Activated naive CD4-positive, alpha-beta T cell treated with Interleukin-2 at 50 U/mL for 16 hours (primary cell): ENCODE data around the gene STXBP3.

ENCODE experiments used
- DNase-seq: peaks from one replicate; pipeline ENCODE4 v3.0.0-alpha.2; 2020

The STXBP3 gene

DNA sequence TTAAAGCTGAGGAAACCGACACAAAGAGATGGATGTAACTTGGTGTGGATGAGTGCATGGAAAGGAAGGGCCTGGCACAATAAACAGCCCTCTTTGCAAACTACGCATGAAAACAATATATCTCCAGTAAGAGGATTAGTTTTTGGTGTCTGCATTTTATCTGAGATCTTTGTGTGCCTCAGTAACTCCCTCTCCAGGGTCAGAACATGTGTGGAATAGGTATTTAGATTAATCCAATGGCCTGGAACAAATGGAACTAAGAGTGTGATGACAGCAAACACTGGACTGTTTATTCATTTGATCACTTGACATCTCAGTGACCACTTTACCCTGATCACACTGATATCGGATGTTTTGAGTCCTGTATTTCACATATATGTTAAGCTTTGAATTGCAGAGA is 65.1 kb downstream of the STXBP3 start:
- no peak for DNase-seq

DNA sequence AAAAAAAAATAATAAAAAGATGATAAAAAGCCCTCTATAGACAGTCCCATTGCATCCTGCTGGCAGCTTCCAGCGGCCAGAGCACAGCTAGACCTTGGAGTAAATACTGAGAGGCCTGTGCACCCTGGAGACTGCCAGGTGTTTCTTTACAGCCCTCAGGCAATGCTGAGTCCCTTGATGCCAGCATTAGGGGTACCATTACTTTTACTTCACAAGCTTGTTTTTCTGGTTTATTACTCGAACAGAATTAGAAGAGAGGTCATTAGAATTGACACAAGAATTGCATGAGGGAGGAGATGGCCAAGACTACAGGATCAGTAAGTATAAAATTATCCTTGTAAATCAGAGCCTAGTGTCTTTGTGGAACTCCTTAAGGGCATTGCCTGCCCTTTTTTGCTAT is 66.9 kb downstream of the STXBP3 start:
- DNase-seq: no peak

DNA sequence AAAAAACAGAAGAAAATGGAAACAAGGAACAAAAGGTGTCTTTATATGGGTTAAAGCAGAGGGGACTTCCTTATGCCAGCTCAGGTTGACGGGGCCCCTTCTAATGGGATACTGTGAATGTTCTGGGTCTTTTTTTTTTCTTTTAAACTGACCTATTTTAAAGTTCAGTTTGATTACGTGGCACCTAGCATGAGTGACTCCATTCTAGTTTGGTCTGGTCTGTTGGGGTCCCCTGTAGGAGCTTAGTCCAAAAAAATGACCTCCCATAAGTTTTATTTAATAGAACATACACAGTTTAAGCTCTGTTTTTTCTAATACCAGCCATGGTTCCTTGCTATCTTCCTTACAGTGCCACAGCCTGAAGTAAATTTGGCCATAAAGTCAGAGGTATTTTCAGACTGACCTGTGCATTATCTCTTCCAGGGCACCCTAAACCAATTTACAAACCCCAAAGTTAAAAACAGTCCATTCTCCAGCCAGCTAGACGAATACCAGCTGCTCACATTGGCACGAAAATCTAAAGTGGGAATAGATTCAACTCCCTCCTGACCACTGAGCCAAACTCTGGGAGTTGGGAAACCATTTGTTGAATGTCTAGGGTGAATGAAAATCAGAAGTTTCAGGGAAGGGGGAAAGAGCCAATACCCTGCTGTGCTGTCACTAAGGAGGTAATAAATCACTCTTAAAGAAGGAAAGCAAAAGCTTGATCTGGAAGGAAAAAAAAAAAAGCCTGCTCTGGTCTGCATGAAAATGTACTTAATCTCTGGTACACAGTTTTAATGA is 68.1 kb downstream of the STXBP3 start:
- no peak for DNase-seq

DNA sequence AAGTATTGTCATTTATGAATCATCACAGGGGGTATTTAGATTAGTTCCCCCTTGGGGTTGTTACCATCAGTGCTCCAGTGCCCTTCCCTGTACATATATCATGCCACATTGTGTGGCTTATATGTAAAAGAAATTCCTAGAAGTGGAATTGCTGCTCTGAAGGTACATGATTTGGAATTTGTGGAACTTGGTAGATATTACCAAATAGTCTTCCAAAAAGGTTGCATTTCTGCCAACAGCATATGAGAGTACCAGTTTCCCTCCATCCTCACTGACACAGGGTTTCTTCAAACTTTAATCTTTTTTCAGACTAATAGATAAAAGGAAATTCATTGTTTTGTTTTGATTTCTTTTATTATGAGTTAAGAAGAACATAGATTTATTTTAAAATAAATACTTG is 69.1 kb downstream of the STXBP3 start:
- no peak for DNase-seq

DNA sequence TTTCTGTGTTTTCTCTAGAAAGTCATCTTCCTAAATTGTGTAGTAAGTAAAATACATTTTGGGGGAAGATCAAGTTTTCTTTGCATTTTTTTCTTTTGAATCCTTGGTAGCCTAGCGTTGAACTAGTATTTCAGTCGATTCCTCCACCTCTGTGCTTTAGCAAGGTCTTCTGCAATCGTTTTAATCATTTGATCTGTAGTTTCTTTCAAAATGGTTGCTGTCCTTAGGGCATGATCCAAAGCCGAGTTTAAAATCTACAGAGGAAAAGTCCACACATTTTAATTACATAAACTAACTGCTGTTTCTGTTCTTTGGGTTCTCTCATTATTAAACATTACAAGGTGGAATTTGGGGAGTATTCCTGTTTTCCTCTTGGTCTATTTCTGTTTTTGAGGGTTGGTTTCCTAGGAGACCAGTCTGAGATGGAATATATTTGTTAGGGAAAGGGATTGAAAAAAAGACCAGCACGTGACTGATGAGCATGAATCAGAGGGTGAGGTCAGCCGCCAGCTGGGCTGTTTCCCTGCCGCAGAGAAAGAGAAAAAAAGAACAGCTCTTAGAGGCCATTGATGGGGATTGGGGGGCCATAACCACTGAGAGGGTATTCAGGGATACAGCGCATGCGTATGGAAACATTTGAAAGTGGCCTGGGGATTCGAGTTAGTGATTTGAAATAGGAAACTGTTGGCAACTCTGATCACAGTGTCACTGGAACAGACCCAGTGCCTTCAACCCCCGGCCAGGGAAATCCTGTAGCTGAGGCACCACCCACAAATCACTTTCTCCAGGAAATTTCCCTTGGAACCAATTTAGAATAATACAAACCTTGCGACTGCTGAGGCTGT is 69.8 kb downstream of the STXBP3 start:
- no peak for DNase-seq

DNA sequence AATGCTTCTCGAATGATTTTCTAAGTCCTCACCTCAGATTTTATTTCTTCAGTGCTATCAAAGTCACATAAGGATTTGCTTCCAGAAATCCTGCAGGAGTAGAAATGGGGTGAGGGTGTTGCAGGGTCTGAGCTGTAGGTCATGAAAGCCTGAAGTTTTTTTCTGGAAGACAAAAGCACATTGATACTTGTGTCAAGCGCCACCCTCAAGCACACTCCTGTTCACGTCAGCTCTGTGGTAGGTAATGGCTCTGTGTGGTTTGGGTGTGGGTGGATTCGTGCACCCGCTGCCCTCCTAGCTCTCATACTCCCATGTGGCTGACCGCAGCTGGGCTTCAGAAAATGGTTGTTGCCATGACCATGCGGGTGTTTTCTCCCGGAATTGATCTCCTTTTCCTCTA is 70.5 kb downstream of the STXBP3 start:
- no peak for DNase-seq

DNA sequence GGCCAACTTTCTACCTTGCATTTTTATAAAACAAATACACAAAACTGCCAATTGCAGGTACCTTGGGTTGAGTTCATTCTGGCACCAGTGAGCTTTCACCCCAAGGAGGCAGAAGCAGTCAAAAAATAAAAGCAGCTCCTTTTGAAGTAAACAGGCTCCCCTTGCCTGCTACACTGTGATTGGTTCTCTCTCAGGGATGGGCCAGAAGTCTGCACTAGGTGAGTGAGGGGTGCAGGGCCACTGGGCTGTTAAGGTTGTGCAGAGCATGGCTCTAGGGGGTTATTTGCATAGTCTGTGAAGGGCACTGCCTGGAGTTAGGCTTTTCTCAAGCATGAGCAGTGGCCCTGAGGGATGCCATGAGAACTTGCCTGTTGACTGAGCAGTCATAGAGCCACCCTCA is 71.3 kb downstream of the STXBP3 start:
- DNase-seq: no peak

DNA sequence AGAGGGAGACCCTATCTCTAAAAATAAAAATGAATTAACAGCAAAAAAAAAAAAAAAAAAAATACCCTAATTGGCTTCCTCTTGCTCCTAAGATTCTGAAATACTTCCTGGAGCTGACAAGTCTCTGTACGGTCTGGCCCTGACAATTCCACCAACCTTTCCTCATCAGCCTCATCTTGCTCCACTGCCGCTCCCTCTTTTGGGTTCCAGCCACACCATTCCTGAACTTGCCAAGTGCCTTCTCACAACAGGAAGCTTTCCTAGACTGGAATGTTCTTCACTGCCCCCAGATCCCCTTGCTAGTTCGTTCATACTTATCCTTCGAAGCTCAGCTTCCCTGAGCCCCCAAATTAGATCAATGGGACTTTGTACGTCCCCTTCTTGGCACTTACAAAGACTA is 73.4 kb downstream of the STXBP3 start:
- no peak for DNase-seq

DNA sequence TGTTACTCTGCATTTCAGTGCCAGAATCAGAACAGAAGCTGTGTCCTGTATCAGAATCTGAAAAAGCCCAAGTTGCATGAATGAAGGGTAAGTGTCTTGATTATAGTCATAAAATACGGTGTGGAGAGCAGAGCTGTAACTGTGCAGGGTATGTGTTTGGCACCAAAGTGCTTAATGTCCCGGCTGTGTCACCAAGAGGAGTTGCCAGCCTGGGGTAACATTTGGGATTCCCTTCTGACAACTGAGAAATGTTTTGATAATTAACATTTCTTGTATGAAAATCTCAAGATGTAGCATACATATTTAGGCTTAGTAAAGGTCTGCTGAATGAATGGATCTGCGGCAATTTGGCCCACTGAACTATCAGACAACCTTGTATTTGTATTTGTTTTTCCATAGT is 77.2 kb downstream of the STXBP3 start:
- DNase-seq: no peak

DNA sequence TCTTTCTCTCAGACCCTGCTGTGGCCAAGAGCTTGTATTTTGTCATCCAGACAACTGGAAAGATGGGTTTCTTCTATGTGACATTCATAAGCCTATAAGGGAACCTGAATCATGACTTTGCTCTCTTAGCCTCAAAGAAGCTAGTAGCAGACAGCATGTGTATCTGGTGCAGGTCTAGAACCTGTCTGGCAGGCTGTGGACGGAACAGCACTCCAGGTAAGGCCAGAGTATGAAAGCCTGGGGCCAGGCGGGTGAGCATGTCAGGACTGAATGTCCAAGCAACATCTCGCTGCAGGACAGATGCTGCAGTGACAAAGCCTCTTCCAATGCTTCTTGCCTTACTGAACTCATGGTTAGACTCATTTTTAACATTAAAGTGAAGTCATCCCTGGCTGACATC is 77.6 kb downstream of the STXBP3 start:
- DNase-seq: no peak

DNA sequence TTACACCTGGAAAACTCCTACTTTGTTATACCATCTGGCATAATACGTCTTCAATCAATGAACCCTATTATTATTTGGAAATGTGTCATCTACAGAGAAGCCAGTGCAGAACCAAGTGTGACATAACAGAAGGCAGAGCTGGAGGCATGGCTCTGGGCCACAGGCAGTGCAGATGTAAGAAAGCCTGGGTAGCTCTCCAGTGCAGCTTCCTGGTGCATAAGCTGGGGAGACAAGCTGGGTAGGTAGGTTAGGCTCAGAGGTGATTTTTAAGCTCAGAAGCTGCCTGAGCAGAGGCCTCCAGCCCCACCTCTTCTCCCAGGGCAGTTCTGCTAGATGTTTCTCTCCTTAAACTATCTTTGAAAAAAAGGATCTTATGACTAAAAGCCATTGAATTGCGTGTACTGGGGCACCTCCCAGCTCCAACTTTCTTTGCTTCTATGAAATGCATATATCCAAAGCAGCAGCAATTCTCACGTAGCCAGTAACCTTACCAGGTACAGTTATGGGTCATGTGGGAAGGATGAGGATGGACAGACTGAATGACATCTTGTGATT is 79.7 kb downstream of the STXBP3 start:
- no peak for DNase-seq

DNA sequence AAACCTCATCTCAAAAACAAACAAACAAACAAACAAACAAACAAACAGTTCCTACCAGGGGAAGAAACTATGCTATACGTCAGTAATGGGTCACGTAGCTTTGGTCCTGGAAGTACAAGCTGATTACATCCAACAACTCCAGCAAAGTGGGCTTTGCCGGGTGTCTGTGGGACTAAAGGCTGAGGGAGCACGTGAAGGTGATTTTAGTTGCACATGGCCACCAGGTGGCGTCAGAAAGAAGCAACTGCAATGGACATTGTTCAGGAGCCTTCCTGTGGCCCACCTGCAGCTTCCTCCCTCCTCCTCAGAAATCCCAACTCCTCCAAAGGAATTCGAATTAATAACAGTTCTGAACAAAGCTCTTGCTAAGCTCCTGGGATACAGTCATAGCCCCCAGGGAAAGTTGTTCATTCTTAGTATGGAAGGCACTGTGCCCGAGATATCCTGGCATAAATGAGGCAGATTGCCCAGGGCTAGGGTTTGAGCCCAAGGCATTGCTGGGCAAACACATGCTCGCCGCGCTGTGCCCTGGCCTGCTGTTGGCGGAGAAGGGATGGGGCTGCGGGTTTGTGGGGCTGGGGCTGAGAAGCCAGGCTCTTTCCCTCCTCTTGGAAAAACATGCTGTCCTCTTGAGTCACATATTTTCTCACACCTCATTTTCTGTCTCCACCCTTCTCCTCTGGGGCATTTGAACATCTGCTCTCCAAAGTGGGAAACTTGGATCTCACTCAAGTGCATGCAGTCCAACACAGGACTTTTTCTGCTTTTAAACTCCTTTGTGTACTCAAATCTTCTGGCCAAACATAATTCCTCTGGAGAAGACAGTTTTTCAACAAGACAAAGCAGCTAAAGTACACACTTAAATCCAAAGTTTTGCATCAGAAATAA is 81.8 kb downstream of the STXBP3 start:
- peak; percentile 70 for DNase-seq

DNA sequence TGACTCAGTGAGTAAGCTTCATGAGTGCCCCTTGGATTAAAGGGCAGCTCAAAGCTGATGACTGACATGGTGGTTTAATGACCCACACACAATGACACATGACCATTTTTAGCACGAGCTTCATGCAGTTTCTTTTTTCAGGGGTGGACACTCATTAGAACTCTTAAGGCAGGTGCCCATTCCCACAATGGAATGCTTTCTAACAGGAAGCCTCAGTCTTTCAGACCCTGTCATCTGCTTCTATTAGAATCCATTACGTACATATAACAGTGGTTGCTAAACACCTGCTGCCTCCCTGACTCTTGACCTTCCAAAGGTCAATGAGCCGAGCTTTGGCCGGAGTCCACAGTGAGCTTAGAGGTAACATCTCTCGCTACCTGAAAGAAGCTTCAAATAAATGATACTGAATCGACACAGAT is 83.0 kb downstream of the STXBP3 start:
- DNase-seq: no peak

DNA sequence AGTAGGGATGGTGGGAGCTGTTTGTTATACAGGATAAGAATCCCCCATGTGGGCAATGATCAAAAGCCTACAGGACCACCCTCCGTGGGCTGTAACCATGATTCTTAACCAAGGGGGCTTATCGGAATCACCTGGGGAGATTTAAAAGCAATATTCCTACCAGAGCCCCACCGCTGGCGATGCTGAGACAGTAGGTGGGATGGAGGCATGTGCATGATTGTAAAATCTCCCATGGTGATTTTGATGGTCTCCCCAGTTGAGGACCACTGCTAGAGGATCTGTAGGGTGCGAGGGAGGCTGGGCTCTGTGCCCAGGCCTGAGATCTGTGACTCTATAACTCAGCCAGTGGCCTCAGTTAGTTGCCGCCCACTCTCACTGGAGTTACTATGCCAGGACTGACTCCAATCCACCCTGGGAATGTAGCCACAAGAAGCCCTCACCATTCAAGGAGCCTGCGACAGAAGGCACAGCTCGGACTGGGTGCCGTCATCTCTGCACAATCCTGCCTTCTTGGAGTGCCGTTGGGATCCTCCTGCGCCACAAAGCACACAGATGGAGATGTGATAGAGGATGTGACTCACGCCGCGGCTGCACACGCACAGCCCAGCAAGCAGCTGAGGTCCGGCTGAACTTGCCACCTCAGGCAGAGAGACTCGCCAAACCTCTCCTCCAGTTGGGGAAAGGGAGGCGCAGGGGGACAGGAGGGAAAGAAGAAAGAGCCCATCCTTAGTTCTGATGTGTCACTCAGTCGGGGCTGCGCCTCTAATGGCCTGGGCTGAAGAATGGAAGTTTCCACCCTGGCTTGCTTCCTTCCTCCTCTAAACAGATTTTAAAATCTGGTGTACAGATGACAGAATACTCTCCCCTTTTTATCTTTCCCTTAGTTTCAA is 83.9 kb downstream of the STXBP3 start:
- no peak for DNase-seq

DNA sequence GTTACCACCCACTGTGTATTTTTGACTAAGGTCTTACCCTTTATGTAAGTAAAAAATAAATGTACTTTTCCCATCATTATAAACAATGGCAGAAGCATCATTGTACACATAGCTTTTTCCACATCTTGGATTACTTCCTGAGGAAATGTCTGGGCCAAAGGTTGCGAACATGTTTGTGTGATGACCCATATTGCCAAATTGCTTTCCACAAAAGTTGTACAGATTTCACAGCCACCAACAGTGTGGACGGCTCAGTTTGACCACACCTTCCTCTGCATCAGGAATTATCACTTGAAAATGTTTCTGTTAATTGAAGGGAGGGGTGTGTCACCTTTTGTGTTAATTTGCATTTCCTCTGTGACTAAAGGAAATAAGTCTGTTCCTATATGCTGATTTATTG is 84.8 kb downstream of the STXBP3 start:
- DNase-seq: no peak

DNA sequence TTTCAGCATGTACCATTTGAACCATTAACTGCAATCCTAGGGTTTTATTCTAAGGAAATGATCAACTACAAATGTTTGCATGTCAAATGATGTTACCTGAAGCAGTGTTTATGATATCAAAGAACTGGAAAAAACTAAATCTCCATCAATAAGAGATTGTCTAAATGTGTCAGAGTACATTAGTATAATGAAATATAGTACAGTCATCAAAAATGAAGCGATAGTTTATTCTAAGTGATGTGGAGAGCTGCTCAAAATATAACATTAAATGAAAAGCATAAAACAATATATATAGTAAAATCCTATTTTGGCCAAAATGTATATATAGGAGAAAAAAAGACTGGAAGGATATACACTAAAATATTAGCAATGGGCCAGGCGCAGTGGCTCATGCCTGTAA is 86.5 kb downstream of the STXBP3 start:
- DNase-seq: no peak

DNA sequence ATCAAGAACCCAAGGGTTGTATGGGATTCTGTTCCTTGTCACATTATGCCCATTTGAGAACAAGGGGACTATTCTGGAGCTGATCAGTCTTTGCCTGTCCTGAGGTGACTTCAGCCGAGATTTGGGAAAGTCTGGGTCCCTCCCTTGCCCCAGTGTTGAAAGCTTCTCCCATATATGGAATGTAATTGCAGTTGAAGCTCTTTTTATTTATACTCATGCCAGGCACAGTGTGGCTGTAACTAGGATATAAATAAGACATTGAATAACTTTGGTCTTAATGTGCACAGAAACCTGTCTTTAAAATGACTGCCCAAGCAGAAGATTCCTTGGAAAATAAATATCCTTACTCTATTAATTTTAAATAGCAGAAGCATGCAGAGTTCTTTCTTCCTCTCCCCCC is 95.2 kb downstream of the STXBP3 start:
- no peak for DNase-seq

DNA sequence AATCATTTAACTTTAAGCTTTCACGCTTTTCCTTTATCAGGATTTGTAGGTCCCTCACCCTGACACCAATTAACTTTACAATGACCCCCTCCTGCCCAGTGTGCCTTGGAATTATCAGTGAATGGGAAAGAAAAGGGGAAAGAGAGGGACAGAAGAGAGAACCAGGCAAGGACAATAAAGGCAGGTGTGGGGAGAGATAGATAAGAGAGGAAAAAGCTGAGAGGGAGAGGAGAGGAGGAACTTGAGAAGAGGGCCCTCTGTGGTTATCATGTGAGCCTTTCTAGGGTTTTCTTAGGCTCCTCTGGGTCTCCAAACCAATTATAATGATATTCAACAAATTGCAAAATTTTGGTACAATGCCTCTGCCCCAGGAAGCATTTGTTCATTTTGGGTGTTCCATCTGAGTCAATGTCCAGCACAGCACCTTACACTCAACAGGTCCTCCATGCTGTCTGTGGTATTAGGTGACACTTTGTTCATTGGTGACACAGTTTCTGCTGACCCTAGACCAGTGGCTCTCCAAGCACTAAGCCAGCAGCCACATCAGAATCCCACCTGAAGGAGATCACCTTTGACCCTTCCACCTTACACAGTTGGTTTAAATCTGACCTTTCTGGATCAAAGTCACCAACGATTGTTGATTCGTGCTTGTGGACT is 96.2 kb downstream of the STXBP3 start:
- no peak for DNase-seq

DNA sequence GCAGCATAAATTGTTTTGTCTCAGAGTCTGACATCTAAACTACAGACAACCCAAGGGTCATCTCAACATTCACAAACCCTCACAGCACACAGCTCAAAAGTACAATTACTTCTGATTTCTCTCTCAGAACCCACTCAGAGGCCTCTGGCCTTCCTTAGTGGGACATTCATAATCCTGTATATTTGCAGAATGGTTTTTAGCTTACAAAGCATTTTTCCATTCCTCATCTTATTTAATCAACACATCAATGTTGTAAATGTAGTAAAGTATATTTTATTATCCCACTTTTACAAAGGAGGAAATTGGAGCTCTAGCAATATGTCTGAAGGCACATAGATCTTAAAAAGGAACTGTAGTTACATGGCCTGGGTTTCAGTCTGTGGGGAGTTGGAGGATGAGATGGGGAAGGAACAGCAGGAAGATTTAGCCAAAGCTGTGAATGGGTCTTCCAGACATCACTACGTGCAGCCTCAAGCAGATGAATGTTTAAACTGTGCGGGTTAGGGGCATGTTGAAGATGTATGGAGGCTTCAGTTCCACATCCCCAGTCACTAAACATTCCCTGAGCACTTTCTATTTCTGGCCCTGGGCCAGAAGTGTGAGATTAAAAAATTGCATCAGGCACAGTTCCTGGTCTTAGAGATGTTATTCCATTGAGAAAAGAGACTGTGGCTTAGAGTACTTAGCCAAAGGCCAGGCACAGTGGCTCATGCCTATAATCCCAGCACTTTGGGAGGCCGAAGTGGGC is 97.1 kb downstream of the STXBP3 start:
- DNase-seq: no peak

DNA sequence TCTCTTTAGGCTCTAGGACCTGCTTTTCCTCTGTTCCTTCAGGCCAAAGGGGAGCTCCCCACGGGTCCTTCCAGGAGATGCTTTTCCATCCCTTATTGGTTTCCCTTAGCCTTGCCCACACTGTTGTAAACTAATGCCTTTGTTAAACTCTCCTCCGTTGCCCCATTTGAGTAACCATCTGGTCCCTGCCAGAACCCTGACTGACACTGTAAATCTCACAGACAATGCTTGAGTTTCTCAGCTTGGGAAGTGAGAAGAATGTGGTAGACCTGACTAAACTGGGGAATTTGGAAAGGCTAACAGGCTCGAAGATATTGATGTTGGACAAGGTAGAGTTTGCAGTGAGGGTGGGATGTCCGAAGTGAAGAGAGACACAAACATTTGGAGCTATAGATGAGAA is 99.0 kb downstream of the STXBP3 start:
- no peak for DNase-seq

DNA sequence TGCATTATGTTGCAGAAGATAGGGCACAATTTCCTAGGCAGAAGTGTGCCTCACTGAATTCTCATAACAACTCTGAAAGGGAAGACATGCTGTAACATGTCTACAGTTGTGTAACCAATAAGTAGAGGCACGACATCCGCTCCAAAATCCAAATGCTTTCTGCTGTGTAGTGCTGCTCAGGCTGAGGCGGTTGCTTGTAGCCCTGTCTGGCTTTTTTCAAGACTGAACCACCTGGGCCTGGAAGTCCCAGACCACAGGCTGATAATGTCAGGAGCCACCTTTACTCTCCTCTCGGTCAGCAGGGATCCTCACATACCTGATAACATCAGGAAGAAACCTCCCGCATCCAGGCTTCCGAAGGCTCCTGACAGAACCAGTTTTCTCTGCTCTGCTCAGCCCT is 99.5 kb downstream of the STXBP3 start:
- DNase-seq: no peak
